GM12891 (cell line): ENCODE measurements around the gene BCL7A.

ENCODE experiments used
- POLR2A ChIP-seq: IDR thresholded peaks from 2 replicates; pipeline ENCODE4 v1.6.1; 2011; ENCODE audit warnings: low read depth, low read length, control low read depth
- POLR2AphosphoS5 ChIP-seq: IDR thresholded peaks from 2 replicates; pipeline ENCODE4 v1.6.1; 2011; ENCODE audit warnings: low read depth, low read length, control low read depth
- TAF1 ChIP-seq: IDR thresholded peaks from 2 replicates; pipeline ENCODE4 v1.6.1; 2011; ENCODE audit warnings: low read depth, low read length, control low read depth

- no peak for TF ChIP-seq TAF1
- TF ChIP-seq POLR2A: no peak
- no peak for TF ChIP-seq POLR2AphosphoS5
Observed at GRCh38 chr12:122081697-122082221, 60.1 kb downstream of the BCL7A start.
